GM19395 (cell line): ENCODE data around the gene SSNA1.

Source experiments
- ATAC-seq: cut with Tn5 transposase; IDR thresholded peaks from one replicate; pipeline ENCODE4 v1.9.1; 2021; ENCODE audit warnings: mild to moderate bottlenecking, moderate library complexity; ENCODE audit not compliant: unreplicated experiment

The SSNA1 gene

GRCh38 chr9:137152844-137153405, 35.6 kb upstream of the SSNA1 start:
- ATAC-seq, result no peak

DNA sequence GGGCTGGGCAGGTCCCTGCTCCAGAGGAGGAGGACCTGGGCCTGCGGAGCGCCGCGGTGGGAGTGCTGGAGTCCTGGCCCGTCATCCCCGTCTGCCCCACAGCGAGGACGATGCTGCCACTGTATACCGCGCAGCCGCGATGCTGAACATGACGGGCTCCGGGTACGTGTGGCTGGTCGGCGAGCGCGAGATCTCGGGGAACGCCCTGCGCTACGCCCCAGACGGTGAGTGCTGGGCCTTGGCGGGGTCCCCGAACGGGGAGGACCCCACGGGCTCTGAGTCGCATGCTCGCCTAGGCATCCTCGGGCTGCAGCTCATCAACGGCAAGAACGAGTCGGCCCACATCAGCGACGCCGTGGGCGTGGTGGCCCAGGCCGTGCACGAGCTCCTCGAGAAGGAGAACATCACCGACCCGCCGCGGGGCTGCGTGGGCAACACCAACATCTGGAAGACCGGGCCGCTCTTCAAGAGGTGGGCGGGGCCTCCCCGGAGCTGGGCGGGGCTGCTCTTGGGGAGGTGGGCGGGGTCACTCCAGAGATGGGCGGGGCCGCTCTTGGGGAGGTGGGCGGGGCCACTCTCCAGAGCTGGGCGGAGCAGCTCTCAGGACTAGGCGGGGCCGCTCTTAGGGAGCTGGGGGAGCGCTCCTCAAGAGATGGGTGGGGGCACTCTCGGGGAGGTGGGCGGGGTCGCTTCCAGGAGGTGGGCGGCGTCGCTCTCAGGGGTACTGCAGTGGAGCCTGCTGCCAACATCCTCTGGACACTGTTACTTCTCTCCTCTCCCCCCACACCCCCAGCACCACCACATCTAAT, 31.7 kb upstream of the SSNA1 start:
- no peak for ATAC-seq

GRCh38 chr9:137157618-137158415, 30.7 kb upstream of the SSNA1 start:
- no peak for ATAC-seq

DNA sequence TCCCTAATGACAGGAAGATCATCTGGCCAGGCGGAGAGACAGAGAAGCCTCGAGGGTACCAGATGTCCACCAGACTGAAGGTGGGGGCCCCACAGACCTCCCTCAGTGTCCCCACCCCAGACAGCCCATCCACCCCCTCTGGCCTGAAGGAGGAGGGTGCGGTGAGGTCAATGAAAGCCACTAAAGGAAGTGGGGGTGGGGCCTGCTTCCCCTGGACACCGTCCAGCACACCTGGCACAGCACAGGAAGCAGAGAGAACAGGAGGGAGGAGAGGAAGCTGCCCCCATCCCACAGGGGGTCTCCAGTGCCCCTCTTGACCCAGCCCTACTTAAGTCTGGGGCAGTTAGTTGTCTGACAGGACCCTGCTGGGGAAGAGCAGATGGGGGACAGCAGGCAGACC, 29.9 kb upstream of the SSNA1 start:
- ATAC-seq, result no peak

GRCh38 chr9:137159105-137160053, 29.1 kb upstream of the SSNA1 start:
- no peak for ATAC-seq

DNA sequence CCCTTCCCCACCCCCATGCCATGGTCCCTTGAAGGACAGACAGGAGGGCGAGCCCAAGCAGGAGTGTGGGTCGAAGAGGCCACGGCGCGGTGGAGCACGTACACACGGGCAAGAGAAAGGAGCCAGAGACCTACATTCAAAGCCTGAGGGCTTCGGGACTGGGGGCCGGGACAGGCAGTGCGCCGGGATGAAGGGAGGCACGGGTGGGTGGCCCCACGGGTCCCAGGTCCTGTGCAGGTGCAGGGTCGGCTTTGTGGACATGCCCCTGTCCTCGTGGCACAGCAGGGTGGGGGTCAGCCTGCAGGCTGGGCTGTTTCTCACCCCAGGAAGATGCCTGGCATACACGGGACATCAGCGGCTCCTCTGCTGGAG, 28.4 kb upstream of the SSNA1 start:
- no peak for ATAC-seq

DNA sequence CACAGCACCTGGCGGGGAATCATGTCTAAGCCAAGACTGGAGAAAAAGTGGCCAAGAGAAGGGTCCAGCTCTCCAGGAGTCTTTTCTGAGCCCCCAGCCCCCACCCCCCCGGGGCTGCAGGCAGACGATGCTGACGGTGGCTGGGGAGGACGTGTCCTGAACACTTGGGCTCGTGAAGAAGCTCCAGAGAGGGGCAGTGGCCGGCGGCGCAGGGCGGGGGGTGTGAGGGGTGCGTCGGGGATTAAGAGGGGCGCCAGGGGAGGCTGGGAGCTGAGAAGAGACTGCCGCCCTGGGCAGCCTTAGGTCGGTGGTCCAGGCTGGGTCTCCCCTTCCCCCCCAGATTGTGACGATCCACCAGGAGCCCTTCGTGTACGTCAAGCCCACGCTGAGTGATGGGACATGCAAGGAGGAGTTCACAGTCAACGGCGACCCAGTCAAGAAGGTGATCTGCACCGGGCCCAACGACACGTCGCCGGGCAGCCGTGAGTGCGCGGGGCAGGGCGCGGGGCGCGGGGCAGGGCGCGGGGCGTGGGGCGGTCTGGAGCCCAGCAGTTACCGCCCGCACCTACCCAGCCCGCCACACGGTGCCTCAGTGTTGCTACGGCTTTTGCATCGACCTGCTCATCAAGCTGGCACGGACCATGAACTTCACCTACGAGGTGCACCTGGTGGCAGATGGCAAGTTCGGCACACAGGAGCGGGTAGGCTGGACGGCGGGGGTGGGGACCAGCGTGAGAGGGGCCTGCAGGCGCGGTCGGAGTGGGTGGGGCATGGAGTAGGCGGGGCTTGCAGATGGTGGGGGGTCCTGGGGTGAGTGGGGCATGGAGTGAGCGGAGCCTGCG, 27.5 kb upstream of the SSNA1 start:
- ATAC-seq, result no peak

- ATAC-seq, result no peak
Observed at GRCh38 chr9:137161558-137162486, 26.7 kb upstream of the SSNA1 start.

- no peak for ATAC-seq
Observed at GRCh38 chr9:137162505-137163364, 25.7 kb upstream of the SSNA1 start.

- no peak for ATAC-seq
Observed at GRCh38 chr9:137163365-137163715, 25.1 kb upstream of the SSNA1 start.

DNA sequence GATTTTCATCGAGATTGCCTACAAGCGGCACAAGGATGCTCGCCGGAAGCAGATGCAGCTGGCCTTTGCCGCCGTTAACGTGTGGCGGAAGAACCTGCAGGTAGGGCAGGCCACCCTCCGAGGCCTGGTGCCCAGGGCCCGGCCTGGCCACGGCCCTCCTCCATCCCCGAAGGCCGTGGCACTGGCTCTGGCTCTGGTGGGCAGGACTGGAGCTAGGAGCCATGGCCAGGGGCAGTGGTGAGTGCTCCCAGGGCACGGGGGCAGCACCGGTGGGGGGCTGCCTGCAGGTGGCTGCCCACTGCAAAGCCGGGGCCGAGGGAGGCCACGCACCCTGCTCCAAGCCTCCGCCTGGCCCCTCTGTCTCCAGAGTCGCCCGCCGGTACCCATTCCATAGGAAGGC, 24.7 kb upstream of the SSNA1 start:
- no peak for ATAC-seq

DNA sequence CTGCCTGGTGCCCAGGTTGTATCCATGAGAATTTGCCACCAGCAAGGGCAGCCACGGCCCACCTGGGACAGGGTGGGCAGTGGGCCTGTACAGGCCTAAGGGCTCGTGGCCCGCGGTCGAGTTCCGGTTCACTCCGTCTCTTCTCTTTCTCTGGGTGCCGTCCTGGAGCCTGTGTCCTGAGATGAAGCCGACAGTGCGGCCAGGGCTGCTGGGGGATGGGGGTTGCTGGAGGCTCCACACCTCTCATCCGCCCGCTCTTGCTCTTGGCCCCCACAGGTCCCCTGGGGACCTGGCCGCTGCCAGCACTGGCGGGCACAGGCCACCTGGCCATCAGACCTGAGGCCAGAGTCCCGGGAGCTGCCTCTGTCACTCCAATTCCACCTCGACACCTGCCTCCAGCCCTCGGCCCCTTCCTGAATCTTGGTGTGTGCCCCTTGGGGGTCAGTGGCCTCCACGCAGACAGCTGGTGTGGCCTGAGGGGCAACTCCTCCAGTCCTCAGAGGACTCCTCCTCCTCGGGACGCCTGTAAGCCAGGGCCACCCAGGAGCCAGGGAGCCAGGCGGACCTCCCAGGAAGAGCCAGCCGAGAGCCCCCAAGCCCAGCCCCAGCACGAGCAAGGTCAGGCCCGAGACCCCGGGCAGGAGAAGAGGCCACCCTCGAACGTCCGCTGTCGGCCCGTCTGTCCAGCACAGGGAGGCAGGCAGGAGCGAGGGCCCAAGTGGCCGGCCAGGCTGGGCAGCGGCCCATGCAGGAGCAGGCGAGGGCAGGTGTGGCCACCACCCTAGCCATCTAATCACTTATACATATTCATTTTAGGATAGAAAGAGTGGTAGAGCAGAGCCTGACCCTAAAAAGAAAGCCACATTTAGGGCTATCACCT, 23.9 kb upstream of the SSNA1 start:
- no peak for ATAC-seq

GRCh38 chr9:137165250-137165836, 23.1 kb upstream of the SSNA1 start:
- ATAC-seq, result no peak

GRCh38 chr9:137166380-137167229, 21.9 kb upstream of the SSNA1 start:
- ATAC-seq, result no peak

- no peak for ATAC-seq
Observed at GRCh38 chr9:137167277-137167746, 21.2 kb upstream of the SSNA1 start.
